BJ (cell line): ENCODE measurements around the gene CELA2A. TPM values are rescaled to one million over a fixed set of nuclear protein-coding genes. Genes with fewer than 3 reads are reported as not detected.

Experiments used
- CTCF ChIA-PET: fragments of 350-600 bp; formaldehyde crosslinking; extraction: SDS; loops from one replicate; lab custom pipeline; 2021; ENCODE audit warnings: antibody characterized with exemption, inconsistent platforms; lab: Yijun Ruan, JAX
- POLR2A ChIA-PET: fragments of 300-600 bp; sonication (Branson Sonifier 250); formaldehyde crosslinking; extraction: SDS; loops from one replicate; lab custom pipeline; 2021; ENCODE audit warnings: antibody characterized with exemption; lab: Charles Lee
- DNase-seq: peaks from one replicate; pipeline ENCODE4 v3.0.0-alpha.2; 2011; ENCODE audit warnings: low read depth
- H3K27me3 ChIP-seq: 2 replicates; pipeline ENCODE4 v1.6.0; 2011; ENCODE audit warnings: low read length; ENCODE audit not compliant: control insufficient read depth, insufficient read depth
- H3K36me3 ChIP-seq: 2 replicates; pipeline ENCODE4 v1.5.1; 2011; ENCODE audit warnings: low read length; ENCODE audit not compliant: control insufficient read depth, insufficient read depth
- H3K4me3 ChIP-seq: 2 replicates; pipeline ENCODE4 v1.5.1; 2011; ENCODE audit warnings: low read depth, mild to moderate bottlenecking, control low read depth, low read length
- CTCF ChIP-seq: IDR thresholded peaks from 2 replicates; pipeline ENCODE4 v1.5.1; 2011; ENCODE audit warnings: low read depth, mild to moderate bottlenecking, control low read depth, inconsistent platforms, low read length, moderate library complexity; ENCODE audit not compliant: insufficient read depth
- polyA plus RNA-seq: library from polyadenylated mRNA; depleted of rRNA; stranded (reverse); fragments of >200 nt; gene quantifications from 2 replicates; pipeline ENCODE4 v1.2.3, GENCODE V29; 2011

The CELA2A gene
- polyA plus RNA-seq, 1 experiment = not detected

- Histone ChIP-seq H3K36me3 (peaks cover 11% of the 10 kb centered on the region), H3K4me3 (no peak overlapping the region), H3K27me3 (no peaks in the 10 kb centered on the region)
- no peak for TF ChIP-seq CTCF
- POLR2A ChIA-PET = no interaction called here
- CTCF ChIA-PET = no interaction called here
- DNase-seq = no peak
These were observed 36.1 kb downstream of the CELA2A start for GRCh38 chr1:15492596-15492995.

DNA sequence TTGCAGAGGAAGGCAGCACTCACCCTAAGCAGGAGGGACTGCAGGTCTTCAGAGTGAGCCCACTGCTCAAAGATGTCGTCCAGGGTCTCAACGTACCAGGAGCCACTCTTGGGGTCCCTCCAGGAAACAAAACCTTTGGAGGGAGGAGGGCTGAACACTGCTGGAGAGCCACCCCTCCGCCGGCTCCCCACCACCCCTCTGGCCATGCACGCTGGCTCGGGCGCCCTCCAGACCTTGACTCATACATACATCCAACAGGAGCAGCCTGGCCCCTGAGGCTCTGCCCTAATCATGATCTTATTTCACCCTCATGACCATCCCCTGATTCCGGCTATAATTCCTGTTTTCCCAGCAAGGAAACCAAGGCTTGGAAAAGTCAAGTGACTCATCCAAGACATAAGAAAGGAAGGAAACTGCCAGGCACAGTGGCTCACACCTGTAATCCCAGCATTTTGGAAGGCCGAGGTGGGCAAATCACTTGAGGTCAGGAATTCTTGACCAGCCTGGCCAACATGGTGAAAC lies 37.4 kb downstream of the CELA2A start:
- TF ChIP-seq CTCF = no peak
- no peak for DNase-seq
- no peaks in the 10 kb centered on the region for H3K27me3 ChIP-seq
- POLR2A ChIA-PET = no interaction called here
- H3K4me3 ChIP-seq = no peak overlapping the region
- CTCF ChIA-PET = no interaction called here
- peaks cover 11% of the 10 kb centered on the region for H3K36me3 ChIP-seq

DNA sequence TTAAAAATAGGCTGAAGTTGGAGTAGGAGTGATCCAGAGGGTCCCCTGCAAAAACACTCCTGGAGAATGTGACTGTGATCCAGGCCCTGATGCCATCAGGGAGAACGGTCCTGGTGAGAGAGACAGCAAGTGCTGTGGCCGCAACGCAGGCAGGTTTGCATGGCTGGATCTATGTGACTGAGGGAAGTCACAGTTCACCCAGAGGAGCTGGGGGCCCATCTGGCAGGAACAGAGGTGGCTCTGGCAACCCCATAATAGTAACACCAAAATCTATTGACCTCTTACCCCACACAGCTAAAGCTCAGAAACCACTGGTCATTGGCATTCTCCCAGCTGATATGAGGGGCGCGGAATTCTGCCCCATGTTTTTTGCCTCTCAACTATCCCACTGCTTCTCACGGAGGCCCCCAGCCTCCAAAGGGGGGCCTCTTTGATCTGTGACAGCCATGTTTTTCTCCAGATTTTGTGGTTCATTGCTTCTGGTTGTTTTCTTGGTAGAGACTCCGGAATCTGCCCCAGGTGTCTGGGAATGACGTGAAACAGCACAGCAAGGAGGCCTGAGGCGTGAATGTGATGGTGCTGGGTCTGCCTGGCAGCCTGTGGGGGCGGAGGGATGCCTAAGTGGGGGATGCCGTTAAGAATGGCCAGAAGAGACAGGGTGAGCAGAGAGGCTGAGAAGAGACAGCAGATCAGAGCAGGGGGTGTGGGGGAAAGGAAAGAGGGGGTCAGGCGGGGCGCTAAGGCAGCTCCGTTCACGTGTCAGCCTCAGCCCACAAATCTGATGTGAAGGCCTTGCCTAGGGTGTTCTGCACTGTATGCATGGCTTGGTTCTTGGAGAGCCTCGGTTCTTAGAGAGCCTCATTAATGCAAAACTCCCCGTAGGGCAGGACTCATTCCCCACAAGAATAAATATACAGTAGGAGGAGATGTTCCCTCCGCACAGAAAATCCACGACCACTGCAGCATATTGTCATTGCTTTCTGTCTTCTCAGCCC lies 43.9 kb downstream of the CELA2A start:
- Histone ChIP-seq H3K36me3 (peaks cover 4% of the 10 kb centered on the region), H3K27me3 (no peaks in the 10 kb centered on the region), H3K4me3 (no peak overlapping the region)
- ChIA-PET CTCF (interaction anchor here (0.7 to 1.8 kb wide), 6 partner anchors 9 to 725 kb away, joined by 3 to 10 read pairs (median 4); no protein-coding TSS in a partner anchor), POLR2A (no interaction called here)
- DNase-seq = no peak
- no peak for TF ChIP-seq CTCF

DNA sequence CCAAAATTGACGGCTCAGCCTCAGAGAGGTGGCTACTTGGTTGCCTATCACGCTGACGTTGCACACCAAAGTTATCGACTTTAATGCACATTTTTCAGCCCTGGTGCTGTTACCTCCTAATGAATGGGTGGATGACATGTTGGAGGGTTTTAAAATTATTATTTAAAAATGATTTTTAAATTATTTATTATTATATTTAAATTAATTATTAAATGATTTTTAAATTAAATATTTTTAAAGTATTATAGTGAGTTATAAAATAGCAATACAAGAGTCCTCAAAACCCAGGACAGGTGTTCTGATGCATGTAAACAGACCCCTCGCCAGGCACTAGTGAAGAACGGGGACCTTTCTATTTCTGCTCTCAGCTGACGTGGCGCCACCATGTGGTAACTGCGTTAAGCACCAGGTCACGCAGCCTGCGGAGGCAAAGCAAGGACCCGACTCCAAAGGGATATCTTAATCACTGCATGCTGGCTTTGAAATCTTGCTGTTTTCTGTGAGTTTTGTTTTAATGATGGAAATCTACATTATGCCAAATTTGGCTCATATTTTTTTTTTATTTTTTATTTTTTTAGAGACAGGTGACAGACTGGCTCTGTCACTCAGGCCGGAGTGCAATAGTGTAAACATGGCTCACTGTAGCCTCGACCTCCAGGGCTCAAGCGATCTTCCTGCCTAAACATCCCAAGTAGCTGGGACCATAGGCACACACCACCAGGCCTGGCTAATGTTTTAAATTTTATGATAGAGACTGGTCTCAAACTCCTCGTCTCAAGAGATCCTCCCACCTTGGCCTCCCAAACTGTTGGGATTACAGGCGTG lies 44.9 kb downstream of the CELA2A start:
- POLR2A ChIA-PET = no interaction called here

More for the DNA sequence above, 44.9 kb downstream of the CELA2A start:
- H3K36me3 ChIP-seq = peaks cover 4% of the 10 kb centered on the region
- CTCF ChIA-PET = interaction anchor here (0.8 to 1.3 kb wide), 2 partner anchors 10 to 726 kb away, joined by 3 to 5 read pairs; no protein-coding TSS in a partner anchor
- no peak for DNase-seq
- peak; percentile 78 for TF ChIP-seq CTCF
- H3K4me3 ChIP-seq = no peak overlapping the region
- no peaks in the 10 kb centered on the region for H3K27me3 ChIP-seq
